WTC11 (cell line): ENCODE data around the gene HES6. TPM values are rescaled to one million over a fixed set of nuclear protein-coding genes. Genes with fewer than 3 reads are reported as not detected.

Experiments used
- ATAC-seq: fragments of 200-7000 bp; cut with Tn5 transposase; 2 replicates; pipeline ENCODE4 v1.10.0; 2021; ENCODE audit warnings: mild to moderate bottlenecking, moderate library complexity
- CTCF ChIA-PET: fragments of 300-600 bp; sonication (Branson Sonifier 250); formaldehyde crosslinking; loops from one replicate; lab custom pipeline; 2021; ENCODE audit warnings: antibody characterized with exemption; lab: Charles Lee
- POLR2A ChIA-PET: fragments of 350-600 bp; sonication (Branson Sonifier 250); formaldehyde crosslinking; loops from one replicate; lab custom pipeline; 2021; ENCODE audit warnings: antibody characterized with exemption; lab: Charles Lee
- DNase-seq: peaks from one replicate; pipeline ENCODE4 v3.0.0; 2021; ENCODE audit warnings: low spot score
- H3K27ac Mint-ChIP-seq: 2 replicates; pipeline ENCODE4 v1.8.0; 2021; ENCODE audit warnings: mixed read lengths
- H3K27me3 Mint-ChIP-seq: 2 replicates; pipeline ENCODE4 v1.8.0; 2021; ENCODE audit warnings: low read depth, mild to moderate bottlenecking, moderate library complexity, mixed read lengths
- H3K36me3 Mint-ChIP-seq: 2 replicates; pipeline ENCODE4 v1.8.0; 2021; ENCODE audit warnings: mixed read lengths
- H3K4me1 Mint-ChIP-seq: 2 replicates; pipeline ENCODE4 v1.8.0; 2022; ENCODE audit warnings: mixed read lengths
- H3K4me3 Mint-ChIP-seq: 2 replicates; pipeline ENCODE4 v1.8.0; 2021; ENCODE audit warnings: mild to moderate bottlenecking, moderate library complexity, mixed read lengths
- H3K9me3 Mint-ChIP-seq: 2 replicates; pipeline ENCODE4 v1.8.0; 2021; ENCODE audit warnings: mixed read lengths
- ATF6 ChIP-seq: sonication (generic); formaldehyde crosslinking; IDR thresholded peaks from 2 replicates; pipeline ENCODE4 v1.8.1; 2023; ENCODE audit warnings: mild to moderate bottlenecking, missing genetic modification reagents
- CBFB ChIP-seq: sonication (generic); formaldehyde crosslinking; IDR thresholded peaks from 2 replicates; pipeline ENCODE4 v1.8.1; 2022; ENCODE audit warnings: mild to moderate bottlenecking, low read depth, missing genetic modification reagents
- FOXP4 ChIP-seq: sonication (generic); formaldehyde crosslinking; IDR thresholded peaks from 2 replicates; pipeline ENCODE4 v1.8.0; 2022; ENCODE audit warnings: mild to moderate bottlenecking, missing genetic modification reagents
- GTF2I ChIP-seq: fragments of 250-450 bp; sonication (Bioruptor Pico); conservative IDR thresholded peaks from 2 replicates; pipeline ENCODE4 v1.4.0; 2021; ENCODE audit warnings: mild to moderate bottlenecking
- IRF2 ChIP-seq: sonication (generic); formaldehyde crosslinking; IDR thresholded peaks from 2 replicates; pipeline ENCODE4 v1.8.0; 2022; ENCODE audit warnings: low read depth, missing genetic modification reagents, borderline replicate concordance
- JAZF1 ChIP-seq: fragments of 250-450 bp; sonication (Bioruptor Pico); IDR thresholded peaks from 2 replicates; pipeline ENCODE4 v1.9.0; 2021; ENCODE audit warnings: moderate library complexity, mild to moderate bottlenecking, inconsistent platforms
- OVOL2 ChIP-seq: fragments of 250-450 bp; sonication (Bioruptor Pico); IDR thresholded peaks from 2 replicates; pipeline ENCODE4 v1.9.0; 2021; ENCODE audit warnings: mild to moderate bottlenecking, borderline replicate concordance
- TEAD1 ChIP-seq: sonication (generic); formaldehyde crosslinking; IDR thresholded peaks from 2 replicates; pipeline ENCODE4 v1.8.0; 2022; ENCODE audit warnings: mild to moderate bottlenecking, missing genetic modification reagents
- TEAD4 ChIP-seq: sonication (generic); formaldehyde crosslinking; IDR thresholded peaks from 2 replicates; pipeline ENCODE4 v1.8.0; 2022; ENCODE audit warnings: mild to moderate bottlenecking, missing genetic modification reagents
- ZMAT4 ChIP-seq: fragments of 250-450 bp; sonication (Bioruptor Pico); IDR thresholded peaks from 2 replicates; pipeline ENCODE4 v1.9.0; 2021; ENCODE audit warnings: mild to moderate bottlenecking
- ZNF138 ChIP-seq: sonication (generic); formaldehyde crosslinking; conservative IDR thresholded peaks from 2 replicates; pipeline ENCODE4 v1.8.1; 2022; ENCODE audit warnings: mild to moderate bottlenecking, moderate library complexity, missing genetic modification reagents
- ZNF263 ChIP-seq: sonication (generic); formaldehyde crosslinking; IDR thresholded peaks from 2 replicates; pipeline ENCODE4 v1.8.1; 2022; ENCODE audit warnings: low read depth, mild to moderate bottlenecking, moderate library complexity, missing genetic modification reagents
- ZNF532 ChIP-seq: fragments of 250-450 bp; sonication (Bioruptor Pico); IDR thresholded peaks from 2 replicates; pipeline ENCODE4 v1.9.0; 2021; ENCODE audit warnings: mild to moderate bottlenecking, borderline replicate concordance
- total RNA-seq: library from RNA; stranded (reverse); gene quantifications from 3 replicates; pipeline ENCODE4 v1.2.3, GENCODE V29; 2021
- TF ChIP-seq, protein P1 (sequence below): sonication (generic); formaldehyde crosslinking; IDR thresholded peaks from 2 replicates; pipeline ENCODE4 v1.8.1; 2022; ENCODE audit warnings: mild to moderate bottlenecking, moderate library complexity, missing genetic modification reagents
- TF ChIP-seq, protein P2 (sequence below): sonication (generic); formaldehyde crosslinking; IDR thresholded peaks from 2 replicates; pipeline ENCODE4 v1.8.0; 2023; ENCODE audit warnings: mild to moderate bottlenecking, missing genetic modification reagents
- TF ChIP-seq, protein P3 (sequence below): sonication (generic); formaldehyde crosslinking; IDR thresholded peaks from 2 replicates; pipeline ENCODE4 v1.8.1; 2023; ENCODE audit warnings: mild to moderate bottlenecking, missing genetic modification reagents, moderate library complexity
- TF ChIP-seq, protein P4 (sequence below): sonication (generic); formaldehyde crosslinking; IDR thresholded peaks from 2 replicates; pipeline ENCODE4 v1.8.1; 2023; ENCODE audit warnings: mild to moderate bottlenecking, missing genetic modification reagents, moderate library complexity

HES6 gene
- total RNA-seq, 1 experiment from 2014 or later: 52.1 TPM

GRCh38 chr2:238255636-238256035 lies 15.8 kb upstream of the HES6 start:
- Mint-ChIP-seq H3K9me3 (no peaks in the 10 kb centered on the region), H3K4me1 (0 out of 2 replicates have a peak, but pooled peaks cover 2% of the 10 kb centered on the region), H3K27me3 (no peaks in the 10 kb centered on the region), H3K36me3 (no peaks in the 10 kb centered on the region; the same call in 1 of the 2 replicates), H3K4me3 (no peak overlapping the region), H3K27ac (no peak overlapping the region)
- TF ChIP-seq, protein P1, sequence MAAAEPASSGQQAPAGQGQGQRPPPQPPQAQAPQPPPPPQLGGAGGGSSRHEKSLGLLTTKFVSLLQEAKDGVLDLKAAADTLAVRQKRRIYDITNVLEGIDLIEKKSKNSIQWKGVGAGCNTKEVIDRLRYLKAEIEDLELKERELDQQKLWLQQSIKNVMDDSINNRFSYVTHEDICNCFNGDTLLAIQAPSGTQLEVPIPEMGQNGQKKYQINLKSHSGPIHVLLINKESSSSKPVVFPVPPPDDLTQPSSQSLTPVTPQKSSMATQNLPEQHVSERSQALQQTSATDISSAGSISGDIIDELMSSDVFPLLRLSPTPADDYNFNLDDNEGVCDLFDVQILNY (CRISPR knock-in tag): no peak
- no peak for TF ChIP-seq ZNF263 (CRISPR knock-in tag)
- no peak for DNase-seq
- ATAC-seq: no peak
- POLR2A ChIA-PET: no interaction called here
- CTCF ChIA-PET: interaction anchor here (1.2 to 2.9 kb wide), 3 partner anchors 8 to 12 kb away, joined by 3 to 16 read pairs (median 5); no protein-coding TSS in a partner anchor

GRCh38 chr2:238255151-238255551 lies 15.3 kb upstream of the HES6 start:
- TF ChIP-seq ZNF532 (no peak), ZMAT4 (CRISPR knock-in tag) (no peak), IRF2 (CRISPR knock-in tag) (no peak), FOXP4 (CRISPR knock-in tag) (no peak), ATF6 (CRISPR knock-in tag) (no peak), OVOL2 (CRISPR knock-in tag) (no peak), JAZF1 (no peak), GTF2I (no peak), TEAD4 (no peak), CBFB (CRISPR knock-in tag) (no peak), TEAD1 (CRISPR knock-in tag) (no peak), ZNF138 (CRISPR knock-in tag) (no peak)
- TF ChIP-seq, protein P2, sequence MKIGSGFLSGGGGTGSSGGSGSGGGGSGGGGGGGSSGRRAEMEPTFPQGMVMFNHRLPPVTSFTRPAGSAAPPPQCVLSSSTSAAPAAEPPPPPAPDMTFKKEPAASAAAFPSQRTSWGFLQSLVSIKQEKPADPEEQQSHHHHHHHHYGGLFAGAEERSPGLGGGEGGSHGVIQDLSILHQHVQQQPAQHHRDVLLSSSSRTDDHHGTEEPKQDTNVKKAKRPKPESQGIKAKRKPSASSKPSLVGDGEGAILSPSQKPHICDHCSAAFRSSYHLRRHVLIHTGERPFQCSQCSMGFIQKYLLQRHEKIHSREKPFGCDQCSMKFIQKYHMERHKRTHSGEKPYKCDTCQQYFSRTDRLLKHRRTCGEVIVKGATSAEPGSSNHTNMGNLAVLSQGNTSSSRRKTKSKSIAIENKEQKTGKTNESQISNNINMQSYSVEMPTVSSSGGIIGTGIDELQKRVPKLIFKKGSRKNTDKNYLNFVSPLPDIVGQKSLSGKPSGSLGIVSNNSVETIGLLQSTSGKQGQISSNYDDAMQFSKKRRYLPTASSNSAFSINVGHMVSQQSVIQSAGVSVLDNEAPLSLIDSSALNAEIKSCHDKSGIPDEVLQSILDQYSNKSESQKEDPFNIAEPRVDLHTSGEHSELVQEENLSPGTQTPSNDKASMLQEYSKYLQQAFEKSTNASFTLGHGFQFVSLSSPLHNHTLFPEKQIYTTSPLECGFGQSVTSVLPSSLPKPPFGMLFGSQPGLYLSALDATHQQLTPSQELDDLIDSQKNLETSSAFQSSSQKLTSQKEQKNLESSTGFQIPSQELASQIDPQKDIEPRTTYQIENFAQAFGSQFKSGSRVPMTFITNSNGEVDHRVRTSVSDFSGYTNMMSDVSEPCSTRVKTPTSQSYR: no peak
- TF ChIP-seq, protein P1 (CRISPR knock-in tag): no peak
- TF ChIP-seq, protein P3, sequence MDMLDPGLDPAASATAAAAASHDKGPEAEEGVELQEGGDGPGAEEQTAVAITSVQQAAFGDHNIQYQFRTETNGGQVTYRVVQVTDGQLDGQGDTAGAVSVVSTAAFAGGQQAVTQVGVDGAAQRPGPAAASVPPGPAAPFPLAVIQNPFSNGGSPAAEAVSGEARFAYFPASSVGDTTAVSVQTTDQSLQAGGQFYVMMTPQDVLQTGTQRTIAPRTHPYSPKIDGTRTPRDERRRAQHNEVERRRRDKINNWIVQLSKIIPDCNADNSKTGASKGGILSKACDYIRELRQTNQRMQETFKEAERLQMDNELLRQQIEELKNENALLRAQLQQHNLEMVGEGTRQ (CRISPR knock-in tag): no peak
- TF ChIP-seq, protein P4, sequence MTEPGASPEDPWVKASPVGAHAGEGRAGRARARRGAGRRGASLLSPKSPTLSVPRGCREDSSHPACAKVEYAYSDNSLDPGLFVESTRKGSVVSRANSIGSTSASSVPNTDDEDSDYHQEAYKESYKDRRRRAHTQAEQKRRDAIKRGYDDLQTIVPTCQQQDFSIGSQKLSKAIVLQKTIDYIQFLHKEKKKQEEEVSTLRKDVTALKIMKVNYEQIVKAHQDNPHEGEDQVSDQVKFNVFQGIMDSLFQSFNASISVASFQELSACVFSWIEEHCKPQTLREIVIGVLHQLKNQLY: no peak
- TF ChIP-seq, all 79 proteins: peak for 0
- H3K27ac Mint-ChIP-seq: no peak overlapping the region
- POLR2A ChIA-PET: no interaction called here
- H3K36me3 Mint-ChIP-seq: no peaks in the 10 kb centered on the region; the same call in 1 of the 2 replicates
- no peak for ATAC-seq
- H3K4me3 Mint-ChIP-seq: no peak overlapping the region
- H3K4me1 Mint-ChIP-seq: 0 out of 2 replicates have a peak, but pooled peaks cover 2% of the 10 kb centered on the region
- H3K27me3 Mint-ChIP-seq: no peaks in the 10 kb centered on the region
- no peak for DNase-seq
- CTCF ChIA-PET: interaction anchor here (1.2 to 2.9 kb wide), 2 partner anchors 9 to 12 kb away, joined by 5 to 16 read pairs; no protein-coding TSS in a partner anchor
- H3K9me3 Mint-ChIP-seq: no peaks in the 10 kb centered on the region
